ENCODE results near the gene FCRL2.

- no peak for TF ChIP-seq CTCF (IDR thresholded peaks at IDR 0.05)
- TF ChIP-seq EP300 (IDR thresholded peaks at IDR 0.05): no peak
- no peak for TF ChIP-seq POLR2A (IDR thresholded peaks at IDR 0.05)
These were observed 23.3 kb downstream of the FCRL2 start for GRCh38 chr1:157753611-157754010.

Measured in tibial nerve (tissue), 4 donors.